Measurements from ENCODE around the gene DEDD2. TPM values are rescaled to one million over a fixed set of nuclear protein-coding genes. Genes with fewer than 3 reads are reported as not detected.

DEDD2 gene
- total RNA-seq, 6 donors from 2014 or later, result 38.6 to 154 (median 51.2) TPM

- Histone ChIP-seq H3K9me3 (no peaks in the 10 kb centered on the region), H3K36me3 (no peaks in the 10 kb centered on the region), H3K4me3 (no peak overlapping the region), H3K4me1 (peaks cover 12 to 21% (median 18%) of the 10 kb centered on the region in 4 donors), H3K27me3 (peaks cover 0 to 44% (median 26%) of the 10 kb centered on the region in 4 donors), H3K27ac (no peak overlapping the region)
- TF ChIP-seq POLR2AphosphoS5 (IDR thresholded peaks at IDR 0.05), result no peak
- no peak for TF ChIP-seq POLR2A (IDR thresholded peaks at IDR 0.05)
- TF ChIP-seq EP300 (IDR thresholded peaks at IDR 0.05), result no peak
- no peak for TF ChIP-seq CTCF (IDR thresholded peaks at IDR 0.05)
- WGBS, 2 donors, result 10 to 13% methylated on average over 13 of the region's 13 CpGs
- ATAC-seq (ENCODE audit: low FRiP score in 2 of 2) (peak in 1 of 2 donors; percentile 19), DNase-seq (peak in 1 of 2 donors; percentile 61)
These were observed 38.4 kb downstream of the DEDD2 start for GRCh38 chr19:42178791-42179674.

GRCh38 chr19:42177686-42178019 is 39.8 kb downstream of the DEDD2 start:
- Histone ChIP-seq H3K36me3 (no peaks in the 10 kb centered on the region), H3K9me3 (no peaks in the 10 kb centered on the region), H3K27me3 (peaks cover 0 to 46% (median 27%) of the 10 kb centered on the region in 4 donors), H3K4me3 (no peak overlapping the region), H3K4me1 (peaks cover 12 to 21% (median 18%) of the 10 kb centered on the region in 4 donors), H3K27ac (no peak overlapping the region)
- ATAC-seq (ENCODE audit: low FRiP score in 2 of 2), result no peak
- DNase-seq, result no peak
- TF ChIP-seq POLR2AphosphoS5 (IDR thresholded peaks at IDR 0.05), result no peak
- TF ChIP-seq EP300 (IDR thresholded peaks at IDR 0.05), result no peak
- TF ChIP-seq CTCF (IDR thresholded peaks at IDR 0.05), result no peak
- TF ChIP-seq POLR2A (IDR thresholded peaks at IDR 0.05), result no peak
- WGBS, 2 donors, result 22 to 29% methylated on average over 3 of the region's 3 CpGs

- ATAC-seq (ENCODE audit: low FRiP score in 2 of 2), result peak in 1 of 2 donors; percentile 95
- peaks cover 12 to 21% (median 18%) of the 10 kb centered on the region in 4 donors for H3K4me1 ChIP-seq
- 2 to 4% methylated on average over 45 to 52 of the region's 66 CpGs for WGBS, 2 donors
These were observed 40.3 kb downstream of the DEDD2 start for GRCh38 chr19:42176990-42177685.

GRCh38 chr19:42176649-42176989 is 40.9 kb downstream of the DEDD2 start:
- H3K27me3 ChIP-seq, result peaks cover 0 to 46% (median 27%) of the 10 kb centered on the region in 4 donors
- DNase-seq, result peak in 1 of 2 donors; percentile 87
- H3K4me1 ChIP-seq, result peaks cover 12 to 21% (median 18%) of the 10 kb centered on the region in 4 donors
- H3K27ac ChIP-seq, result no peak overlapping the region
- no peaks in the 10 kb centered on the region for H3K36me3 ChIP-seq
- peak overlapping the region; percentile 18 to 52 (median 46) for H3K4me3 ChIP-seq
- ATAC-seq (ENCODE audit: low FRiP score in 2 of 2), result peak in 1 of 2 donors; percentile 71
- no peaks in the 10 kb centered on the region for H3K9me3 ChIP-seq
- WGBS, 2 donors, result 0% methylated on average over 22 to 31 of the region's 31 CpGs
- no peak for TF ChIP-seq POLR2AphosphoS5 (IDR thresholded peaks at IDR 0.05)
- TF ChIP-seq POLR2A (IDR thresholded peaks at IDR 0.05), result no peak
- no peak for TF ChIP-seq CTCF (IDR thresholded peaks at IDR 0.05)
- no peak for TF ChIP-seq EP300 (IDR thresholded peaks at IDR 0.05)

More at GRCh38 chr19:42176990-42177685, 40.3 kb downstream of the DEDD2 start:
- Histone ChIP-seq H3K9me3 (no peaks in the 10 kb centered on the region), H3K27me3 (peaks cover 0 to 46% (median 27%) of the 10 kb centered on the region in 4 donors), H3K27ac (no peak overlapping the region), H3K36me3 (no peaks in the 10 kb centered on the region), H3K4me3 (peak overlapping the region; percentile 18 to 52 (median 46))
- TF ChIP-seq POLR2AphosphoS5 (IDR thresholded peaks at IDR 0.05) (no peak), CTCF (IDR thresholded peaks at IDR 0.05) (peak in 5 of 6 experiments; percentile 37 to 54 (median 40)), POLR2A (IDR thresholded peaks at IDR 0.05) (no peak), EP300 (IDR thresholded peaks at IDR 0.05) (no peak)
- peak; percentile 74 to 95 for DNase-seq

Measured in upper lobe of left lung (tissue), 6 donors.